Chondrocyte (in vitro differentiated cells): ENCODE results near the gene BICDL2. TPM values are rescaled to one million over a fixed set of nuclear protein-coding genes. Genes with fewer than 3 reads are reported as not detected.

Experiments used
- DNase-seq: peaks from one replicate; pipeline ENCODE4 v3.0.0; 2021; ENCODE audit warnings: mixed read lengths, low spot score
- H3K27ac Mint-ChIP-seq: one replicate; pipeline ENCODE4 v1.8.0; 2021; ENCODE audit warnings: mild to moderate bottlenecking, moderate library complexity, mixed read lengths; ENCODE audit not compliant: unreplicated experiment
- H3K27me3 Mint-ChIP-seq: 2 replicates; pipeline ENCODE4 v1.8.0; 2021; ENCODE audit warnings: low read depth, mixed read lengths
- H3K36me3 Mint-ChIP-seq: 2 replicates; pipeline ENCODE4 v1.8.0; 2021; ENCODE audit warnings: low read depth, mixed read lengths
- H3K4me1 Mint-ChIP-seq: 2 replicates; pipeline ENCODE4 v1.8.0; 2021; ENCODE audit warnings: low read depth, mild to moderate bottlenecking, mixed read lengths
- H3K4me3 Mint-ChIP-seq: one replicate; pipeline ENCODE4 v1.8.0; 2021; ENCODE audit warnings: mild to moderate bottlenecking, moderate library complexity, mixed read lengths; ENCODE audit not compliant: unreplicated experiment
- H3K9me3 Mint-ChIP-seq: 2 replicates; pipeline ENCODE4 v1.8.0; 2021; ENCODE audit warnings: low read depth, mixed read lengths
- CTCF ChIP-seq: fragments of 200-600 bp; sonication (generic); IDR thresholded peaks from 2 replicates; pipeline ENCODE4 v1.5.0; 2021; ENCODE audit warnings: antibody characterized with exemption, mild to moderate bottlenecking, moderate library complexity
- total RNA-seq: library from RNA; stranded (reverse); gene quantifications from 3 replicates; pipeline ENCODE4 v1.2.1, GENCODE V29; 2021

BICDL2 gene
- total RNA-seq, 1 donor from 2014 or later = not detected

GRCh38 chr16:2979669-2980226, 57.0 kb downstream of the BICDL2 start:
- no peaks in the 10 kb centered on the region for H3K9me3 Mint-ChIP-seq
- peak overlapping the region; percentile 76 for H3K27ac Mint-ChIP-seq
- no peaks in the 10 kb centered on the region for H3K36me3 Mint-ChIP-seq
- H3K27me3 Mint-ChIP-seq = no peaks in the 10 kb centered on the region
- peak overlapping the region; percentile 72 for H3K4me3 Mint-ChIP-seq
- peaks cover 20% of the 10 kb centered on the region for H3K4me1 Mint-ChIP-seq
- no peak for DNase-seq
- no peak for TF ChIP-seq CTCF

Other genes starting within 250 kb of the BICDL2 start
- not detected in 3 replicates for gene PRSS33, start 249.4 kb downstream of the BICDL2 start, total RNA-seq
- not detected in 3 replicates for gene PRSS41, start 238.5 kb downstream of the BICDL2 start, total RNA-seq
- not detected in 3 replicates for gene PRSS21, start 219.7 kb downstream of the BICDL2 start, total RNA-seq
- gene ZG16B, start 206.6 kb downstream of the BICDL2 start, total RNA-seq = 2.1 to 2.6 TPM in 2 of 3 replicates, not detected in the other
- not detected in 3 replicates for gene PRSS22, start 178.8 kb downstream of the BICDL2 start, total RNA-seq
- gene FLYWCH2, start 153.7 kb downstream of the BICDL2 start, total RNA-seq = 33.4 to 43.1 TPM (median 34.7 TPM) in 3 replicates
- 36.1 to 47.1 TPM (median 38.6 TPM) in 3 replicates for gene FLYWCH1, start 125.0 kb downstream of the BICDL2 start, total RNA-seq
- gene KREMEN2, start 72.7 kb downstream of the BICDL2 start, total RNA-seq = not detected in 3 replicates
- gene PAQR4, start 67.6 kb downstream of the BICDL2 start, total RNA-seq = 8.2 to 15.9 TPM (median 9.5 TPM) in 3 replicates
- 6.2 to 23.2 TPM (median 7.2 TPM) in 3 replicates for gene PKMYT1, start 56.5 kb downstream of the BICDL2 start, total RNA-seq
- gene CLDN9, start 24.0 kb downstream of the BICDL2 start, total RNA-seq = not detected in 3 replicates
- gene CLDN6, start 18.8 kb downstream of the BICDL2 start, total RNA-seq = 0.27 to 0.69 TPM in 2 of 3 replicates, not detected in the other
- 156 to 177 TPM (median 165 TPM) in 3 replicates for gene TNFRSF12A, start 16.6 kb downstream of the BICDL2 start, total RNA-seq
- 74.0 to 101 TPM (median 79.3 TPM) in 3 replicates for gene HCFC1R1, start 13.0 kb downstream of the BICDL2 start, total RNA-seq
- 27.4 to 33.4 TPM (median 28.8 TPM) in 3 replicates for gene THOC6, start 12.9 kb downstream of the BICDL2 start, total RNA-seq
- gene MMP25, start 9.6 kb upstream of the BICDL2 start, total RNA-seq = 0.34 TPM in 1 of 3 replicates, not detected in the others
- 7.3 to 21.0 TPM (median 17.8 TPM) in 3 replicates for gene IL32, start 28.7 kb upstream of the BICDL2 start, total RNA-seq
- gene ZSCAN10, start 62.4 kb upstream of the BICDL2 start, total RNA-seq = not detected in 3 replicates
- gene ZNF205, start 75.6 kb upstream of the BICDL2 start, total RNA-seq = 12.9 to 13.7 TPM (median 13.2 TPM) in 3 replicates
- gene ZNF213, start 98.1 kb upstream of the BICDL2 start, total RNA-seq = 10.6 to 13.0 TPM (median 10.8 TPM) in 3 replicates
- 0.37 to 0.38 TPM in 2 of 3 replicates, not detected in the other for gene OR1F1, start 151.3 kb upstream of the BICDL2 start, total RNA-seq
- gene ZNF200, start 198.2 kb upstream of the BICDL2 start, total RNA-seq = 6.6 to 7.8 TPM (median 7.6 TPM) in 3 replicates
- gene MEFV, start 219.7 kb upstream of the BICDL2 start, total RNA-seq = not detected in 3 replicates
- 22.9 to 28.2 TPM (median 24.6 TPM) in 3 replicates for gene ZNF263, start 246.5 kb upstream of the BICDL2 start, total RNA-seq